Tibial artery (tissue), 4 donors: ENCODE data around the gene APOC4.

Experiments used
- DNase-seq, 2 donors: peaks; one replicate each; pipeline ENCODE4 v3.0.0-alpha.2; 2019
- H3K27ac ChIP-seq, 2 donors: fragments of 200-600 bp; sonication (generic) in 1 of 2; 1 replicate in 1 of 2; 2 replicates in 1 of 2; pipeline ENCODE4 v1.5.1; 2018 to 2019; ENCODE audit warnings: mild to moderate bottlenecking in 1 of 2
- H3K27me3 ChIP-seq, 2 donors: fragments of 200-600 bp; sonication (generic) in 1 of 2; one replicate each; pipeline versions ENCODE4 v1.5.1 to v1.6.0; 2016 to 2019
- H3K36me3 ChIP-seq, 3 donors: fragments of 200-600 bp; sonication (generic) in 2 of 3; one replicate each; pipeline ENCODE4 v1.5.1; 2016 to 2019; ENCODE audit warnings: mild to moderate bottlenecking in 2 of 3
- H3K4me1 ChIP-seq, 4 donors: fragments of 200-600 bp; sonication (generic) in 2 of 4; 1 replicate in 3 of 4; 2 replicates in 1 of 4; pipeline ENCODE4 v1.5.1; 2016 to 2019
- H3K4me3 ChIP-seq, 2 donors: fragments of 200-600 bp; sonication (generic) in 1 of 2; 1 replicate in 1 of 2; 2 replicates in 1 of 2; pipeline ENCODE4 v1.5.1; 2018 to 2019; ENCODE audit warnings: mild to moderate bottlenecking in 2 of 2
- H3K9me3 ChIP-seq, 3 donors: fragments of 200-600 bp; sonication (generic) in 1 of 3; one replicate each; pipeline ENCODE4 v1.5.1; 2016 to 2019
- intact Hi-C: fragments of 100-400 bp; cut with DNase I; formaldehyde crosslinking; loops from one replicate; pipeline ENCODE4 v1.15.0; 2023; ENCODE audit warnings: low total_unique reads
- TF ChIP-seq, protein P1 (sequence below), 2 experiments: fragments of 200-600 bp in 1 of 2; fragments of 450-650 bp in 1 of 2; IDR thresholded peaks; one replicate each; pipeline ENCODE4 v1.5.1; 2017 to 2019; ENCODE audit warnings: antibody characterized with exemption in 2 of 2, mild to moderate bottlenecking in 1 of 2, moderate library complexity in 1 of 2

The APOC4 gene

GRCh38 chr19:44954649-44955504 lies 12.8 kb downstream of the APOC4 start, which contains the start of gene CLPTM1:
CLPTM1 (plus strand) TSS chr19:44955380; CDS start chr19:44955396, 16 bp downstream.
- Histone ChIP-seq H3K36me3 (peaks cover 0 to 15% (median 7%) of the 10 kb centered on the region in 3 donors), H3K4me1 (peaks cover 0 to 71% (median 44%) of the 10 kb centered on the region in 4 donors), H3K27me3 (peaks cover 0 to 4% of the 10 kb centered on the region in 2 donors), H3K27ac (peak within 1 kb of the TSS; percentile 87 to 95), H3K9me3 (no peaks in the 10 kb centered on the region), H3K4me3 (peak within 1 kb of the TSS; percentile 94 to 99)
- DNase-seq: peak; percentile 95 to 98
- TF ChIP-seq, protein P1, sequence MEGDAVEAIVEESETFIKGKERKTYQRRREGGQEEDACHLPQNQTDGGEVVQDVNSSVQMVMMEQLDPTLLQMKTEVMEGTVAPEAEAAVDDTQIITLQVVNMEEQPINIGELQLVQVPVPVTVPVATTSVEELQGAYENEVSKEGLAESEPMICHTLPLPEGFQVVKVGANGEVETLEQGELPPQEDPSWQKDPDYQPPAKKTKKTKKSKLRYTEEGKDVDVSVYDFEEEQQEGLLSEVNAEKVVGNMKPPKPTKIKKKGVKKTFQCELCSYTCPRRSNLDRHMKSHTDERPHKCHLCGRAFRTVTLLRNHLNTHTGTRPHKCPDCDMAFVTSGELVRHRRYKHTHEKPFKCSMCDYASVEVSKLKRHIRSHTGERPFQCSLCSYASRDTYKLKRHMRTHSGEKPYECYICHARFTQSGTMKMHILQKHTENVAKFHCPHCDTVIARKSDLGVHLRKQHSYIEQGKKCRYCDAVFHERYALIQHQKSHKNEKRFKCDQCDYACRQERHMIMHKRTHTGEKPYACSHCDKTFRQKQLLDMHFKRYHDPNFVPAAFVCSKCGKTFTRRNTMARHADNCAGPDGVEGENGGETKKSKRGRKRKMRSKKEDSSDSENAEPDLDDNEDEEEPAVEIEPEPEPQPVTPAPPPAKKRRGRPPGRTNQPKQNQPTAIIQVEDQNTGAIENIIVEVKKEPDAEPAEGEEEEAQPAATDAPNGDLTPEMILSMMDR (IDR thresholded peaks at IDR 0.05): peak in 1 of 2 experiments; percentile 28
- intact Hi-C loops: loop anchor here (5.0 kb wide), 2 partner anchors 47 to 53 kb away; partner anchors contain the start of gene RELB

DNA sequence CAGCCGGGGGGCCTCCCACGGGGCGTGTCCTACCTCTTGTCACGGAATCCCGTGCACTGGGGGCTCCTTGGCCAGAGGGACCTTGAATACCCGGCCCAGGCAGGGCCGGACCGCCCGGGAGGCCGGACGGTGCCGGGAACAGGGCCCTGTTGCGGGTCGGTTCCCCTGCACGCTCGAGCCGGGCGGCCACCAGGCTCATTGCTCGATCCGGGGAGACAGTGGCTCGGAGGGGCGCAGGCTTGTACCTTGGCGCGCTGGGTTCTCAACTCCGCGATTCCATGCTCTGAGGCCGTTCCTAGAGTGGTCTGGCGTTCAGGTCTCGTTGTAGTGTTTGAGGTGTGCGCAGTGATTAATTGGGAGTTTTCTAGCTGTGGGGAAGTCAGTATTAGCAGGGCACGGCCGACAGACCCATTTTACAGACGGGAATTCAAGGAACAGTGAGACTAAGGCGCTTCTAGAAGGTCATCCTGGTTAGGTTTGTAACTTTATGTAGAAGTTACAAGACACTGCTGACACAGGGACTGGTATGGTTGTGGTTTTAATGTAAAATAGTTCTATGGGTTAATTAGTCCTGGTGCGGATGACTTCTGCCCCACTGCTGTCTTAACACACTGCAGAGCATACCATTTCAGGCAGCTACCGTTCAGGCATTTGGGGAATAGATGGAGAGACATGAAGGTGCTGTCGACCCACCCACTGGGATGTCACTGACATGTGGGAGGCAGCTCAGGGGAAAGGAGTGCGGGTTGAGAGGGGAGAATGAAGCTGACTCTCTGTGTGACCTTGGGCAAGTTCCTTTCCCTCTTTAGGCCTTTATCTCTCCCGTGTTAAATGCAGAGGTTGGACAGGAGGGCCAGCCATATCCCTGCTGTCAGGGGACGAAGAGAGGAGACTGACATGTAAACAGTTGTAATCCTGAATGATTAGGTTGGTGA lies 13.7 kb downstream of the APOC4 start:
- Histone ChIP-seq H3K4me1 (peaks cover 0 to 72% (median 42%) of the 10 kb centered on the region in 4 donors), H3K36me3 (peaks cover 0 to 10% (median 10%) of the 10 kb centered on the region in 3 donors), H3K4me3 (peak overlapping the region; percentile 94 to 99), H3K27me3 (peaks cover 0 to 4% of the 10 kb centered on the region in 2 donors), H3K9me3 (no peaks in the 10 kb centered on the region), H3K27ac (peak overlapping the region; percentile 87 to 95)
- intact Hi-C loops: loop anchor here (5.0 kb wide), 1 partner anchor 47 kb away; the partner anchor contains the start of gene RELB
- TF ChIP-seq, protein P1 (IDR thresholded peaks at IDR 0.05): no peak
- DNase-seq: no peak

DNA sequence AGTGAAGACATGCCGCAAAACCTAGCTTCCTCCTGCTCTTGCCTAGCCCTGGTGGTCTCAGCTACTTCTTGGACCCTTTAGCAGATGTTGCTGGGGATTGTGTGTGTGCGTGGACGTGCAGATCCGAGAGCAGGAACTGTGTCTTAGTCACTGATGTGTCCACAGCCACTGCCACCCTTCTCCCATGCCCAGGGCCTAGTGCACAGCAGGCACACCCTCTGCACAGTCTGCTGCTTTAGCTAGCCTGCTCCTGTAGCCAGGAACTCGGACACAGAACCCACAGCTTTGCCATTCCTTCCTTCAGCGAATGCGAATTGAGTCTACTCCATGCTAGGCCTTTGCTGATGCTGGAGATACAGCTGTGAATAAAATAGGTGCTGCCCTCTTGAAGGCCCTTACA lies 15.5 kb downstream of the APOC4 start:
- H3K27me3 ChIP-seq: peaks cover 0 to 4% of the 10 kb centered on the region in 2 donors
- DNase-seq: no peak
- H3K9me3 ChIP-seq: no peaks in the 10 kb centered on the region
- intact Hi-C loops: loop anchor here (5.0 kb wide), 1 partner anchor 45 kb away; the partner anchor contains the start of gene RELB
- TF ChIP-seq, protein P1 (IDR thresholded peaks at IDR 0.05): no peak
- H3K4me3 ChIP-seq: no peak overlapping the region
- H3K27ac ChIP-seq: no peak overlapping the region
- peaks cover 6 to 24% (median 21%) of the 10 kb centered on the region in 3 donors for H3K36me3 ChIP-seq
- peaks cover 0 to 57% (median 36%) of the 10 kb centered on the region in 4 donors for H3K4me1 ChIP-seq

DNA sequence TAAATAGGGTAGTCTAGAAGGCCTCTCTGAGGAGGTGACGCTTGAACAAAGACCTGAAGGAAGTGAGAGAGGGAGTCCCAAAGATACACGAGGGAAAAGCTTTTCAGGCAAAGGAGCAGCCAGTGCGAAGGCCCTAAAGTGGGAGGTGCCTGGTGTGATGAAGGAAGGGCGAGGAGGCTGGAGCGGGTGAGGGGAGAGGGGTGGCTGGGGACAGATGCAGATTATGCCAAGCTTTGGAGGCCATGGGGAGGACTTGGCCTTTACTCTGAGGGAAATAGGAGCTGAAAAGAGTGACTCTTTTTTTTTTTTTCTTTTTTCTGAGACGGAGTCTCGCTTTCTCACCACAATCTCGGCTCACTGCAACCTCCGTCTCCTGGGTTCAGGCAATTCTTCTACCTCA lies 16.1 kb downstream of the APOC4 start:
- Histone ChIP-seq H3K9me3 (no peaks in the 10 kb centered on the region), H3K4me1 (peaks cover 0 to 56% (median 36%) of the 10 kb centered on the region in 4 donors), H3K27me3 (peaks cover 0 to 4% of the 10 kb centered on the region in 2 donors), H3K4me3 (no peak overlapping the region), H3K36me3 (peaks cover 10 to 28% (median 27%) of the 10 kb centered on the region in 3 donors), H3K27ac (no peak overlapping the region)
- TF ChIP-seq, protein P1 (IDR thresholded peaks at IDR 0.05): no peak
- intact Hi-C loops: loop anchor here (5.0 kb wide), 1 partner anchor 44 kb away; the partner anchor contains the start of gene RELB
- no peak for DNase-seq

DNA sequence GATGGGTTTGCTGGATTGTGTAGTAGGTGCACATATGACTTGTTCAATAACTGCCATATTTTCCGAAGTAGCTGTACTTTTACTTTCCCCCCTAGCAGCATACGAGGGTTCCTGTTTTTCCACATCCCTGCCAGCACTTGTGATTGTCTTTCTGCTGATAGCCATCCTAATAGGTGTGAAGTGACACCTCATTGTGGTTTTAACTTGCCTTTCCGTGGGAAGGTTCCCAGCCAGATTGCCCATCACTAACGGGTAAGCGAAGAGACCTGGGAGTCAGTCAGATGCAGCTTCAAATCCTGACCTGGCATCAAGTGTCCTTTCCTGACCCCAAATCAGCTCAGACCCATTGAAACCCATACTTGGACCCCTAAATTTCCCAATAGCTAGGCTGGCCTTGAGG lies 17.7 kb downstream of the APOC4 start:
- no peak overlapping the region for H3K27ac ChIP-seq
- intact Hi-C loops: loop anchor here (5.0 kb wide), 1 partner anchor 43 kb away; the partner anchor contains the start of gene RELB
- peaks cover 0 to 3% of the 10 kb centered on the region in 2 donors for H3K27me3 ChIP-seq
- no peaks in the 10 kb centered on the region for H3K9me3 ChIP-seq
- TF ChIP-seq, protein P1 (IDR thresholded peaks at IDR 0.05): no peak
- H3K36me3 ChIP-seq: peaks cover 19 to 42% (median 42%) of the 10 kb centered on the region in 3 donors
- no peak overlapping the region for H3K4me3 ChIP-seq
- H3K4me1 ChIP-seq: peaks cover 0 to 42% (median 28%) of the 10 kb centered on the region in 4 donors
- no peak for DNase-seq
